ENCODE data around the gene RAB21.
"Not testable (repeated sequence)": the region's sequence is repeated elsewhere in the genome, so short reads cannot be mapped to it uniquely, and the experiment has no call there.

RAB21 gene

DNA sequence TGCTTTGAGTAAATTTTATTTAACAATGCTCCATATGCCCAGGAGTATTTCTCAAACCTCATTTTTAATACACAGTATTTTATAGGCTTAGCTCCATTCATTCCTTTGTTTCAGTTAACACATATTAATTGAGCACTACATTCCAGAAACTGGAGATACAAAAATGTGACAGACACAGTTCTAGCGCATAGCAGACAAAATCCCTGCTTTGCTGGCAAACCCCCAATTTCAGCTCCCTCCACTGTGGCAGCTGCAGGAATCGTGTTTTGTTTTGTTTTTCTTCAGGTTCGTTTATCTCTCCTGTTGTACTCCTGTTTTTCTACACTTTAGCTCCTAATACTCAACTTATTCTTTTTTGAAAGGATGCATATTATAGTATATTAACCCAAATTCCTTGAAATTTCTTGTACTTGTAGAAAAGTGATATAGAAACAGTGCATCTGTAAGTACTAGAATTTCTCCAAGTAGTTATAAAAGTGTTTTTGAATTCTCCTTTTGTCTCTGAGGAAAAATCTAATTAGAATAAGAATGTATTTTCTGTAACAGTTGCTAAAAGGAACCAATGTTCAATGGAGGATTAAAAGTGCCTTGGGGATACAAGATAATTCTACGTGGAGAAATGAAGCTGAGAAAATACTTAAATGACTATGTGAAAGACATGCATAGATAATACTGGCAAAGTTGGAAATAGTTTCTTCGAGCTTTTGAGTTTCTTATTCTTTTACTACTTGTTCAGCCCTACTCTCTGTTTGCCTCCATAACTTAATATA is 6.4 kb upstream of the RAB21 start:
- no peak overlapping the region for H3K4me3 ChIP-seq (ENCODE audit: low read length)

DNA sequence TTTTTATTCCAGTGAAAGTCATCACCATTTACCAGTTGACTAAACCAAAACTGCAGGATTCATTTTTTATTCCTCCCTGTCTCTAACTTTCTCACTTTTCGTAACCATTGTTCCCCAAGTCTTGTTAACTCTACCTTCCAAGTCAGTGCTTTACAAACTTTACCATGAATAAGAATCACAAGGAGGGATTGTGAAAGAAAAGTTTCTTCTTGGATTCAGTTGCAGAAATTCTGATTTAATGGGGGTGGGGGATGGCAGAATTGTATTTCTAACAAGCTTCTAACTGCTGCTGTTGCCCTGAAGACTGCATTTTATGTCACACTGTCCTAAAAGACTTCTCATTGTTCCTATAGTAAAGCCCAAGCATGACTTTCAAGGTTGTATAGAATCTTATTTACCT is 5.0 kb upstream of the RAB21 start:
- H3K4me3 ChIP-seq (ENCODE audit: low read length) = no peak overlapping the region
- DNase-seq (ENCODE audit: low read depth, low spot score) = no peak

More for the DNA sequence above, 6.4 kb upstream of the RAB21 start:
- DNase-seq (ENCODE audit: low read depth, low spot score) = no peak

DNA sequence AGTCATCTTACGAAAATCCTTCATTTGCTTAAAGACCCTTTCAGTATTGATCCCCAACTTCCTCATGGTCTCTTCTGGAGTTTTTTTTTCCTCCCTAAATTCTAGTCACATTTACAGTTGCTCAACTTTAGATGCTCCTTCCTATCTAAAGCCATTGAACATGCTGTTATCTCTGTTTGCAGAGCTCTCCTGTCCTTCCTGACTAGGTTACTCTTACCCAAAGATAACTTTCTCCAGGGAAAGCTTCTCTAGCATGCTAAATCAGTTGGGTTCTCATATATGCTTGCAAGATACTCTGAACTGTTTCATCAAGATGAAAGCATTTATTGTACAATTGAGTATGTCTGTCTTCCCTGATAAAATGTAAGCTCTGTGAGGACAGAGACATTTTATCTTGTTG is 1.8 kb upstream of the RAB21 start:
- no peak for DNase-seq (ENCODE audit: low read depth, low spot score)
- H3K4me3 ChIP-seq (ENCODE audit: low read length) = no peak overlapping the region

DNA sequence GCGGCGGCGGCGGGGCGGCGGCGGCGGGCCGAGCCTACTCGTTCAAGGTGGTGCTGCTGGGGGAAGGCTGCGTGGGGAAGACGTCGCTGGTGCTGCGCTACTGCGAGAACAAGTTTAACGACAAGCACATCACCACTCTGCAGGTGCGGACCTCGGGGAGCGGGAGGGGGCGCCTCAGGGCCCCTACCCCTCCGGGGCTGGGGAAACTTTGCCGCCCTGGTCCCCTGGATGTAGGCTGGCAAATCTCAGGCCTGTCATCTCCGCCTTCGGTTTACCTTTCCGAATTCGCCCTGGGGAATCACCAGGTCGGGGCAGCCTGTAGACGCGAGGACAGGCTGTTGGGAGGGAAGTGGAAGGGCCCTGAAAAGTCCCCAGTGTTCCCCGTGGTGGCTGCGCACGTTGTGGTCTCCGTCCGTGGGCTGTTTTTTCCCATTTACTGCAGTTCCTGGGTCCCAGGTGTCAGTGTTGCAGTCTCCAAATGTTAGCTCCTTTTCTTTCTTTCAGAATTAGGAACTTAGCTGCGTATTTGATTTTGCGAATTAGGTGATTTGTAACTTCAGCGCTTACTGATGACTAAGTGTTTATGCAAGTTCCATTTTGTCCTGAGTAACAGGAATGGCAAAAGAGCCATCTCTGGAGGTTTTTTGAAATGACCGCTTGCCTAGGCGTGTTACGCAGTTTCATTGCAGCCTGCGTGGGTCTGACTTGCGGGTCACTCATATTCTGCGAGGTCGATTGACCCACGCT is 656 bp downstream of the RAB21 start:
- H3K4me3 ChIP-seq (ENCODE audit: low read length) = peak overlapping the region; percentile 62
- peak; percentile 16 for DNase-seq (ENCODE audit: low read depth, low spot score)

DNA sequence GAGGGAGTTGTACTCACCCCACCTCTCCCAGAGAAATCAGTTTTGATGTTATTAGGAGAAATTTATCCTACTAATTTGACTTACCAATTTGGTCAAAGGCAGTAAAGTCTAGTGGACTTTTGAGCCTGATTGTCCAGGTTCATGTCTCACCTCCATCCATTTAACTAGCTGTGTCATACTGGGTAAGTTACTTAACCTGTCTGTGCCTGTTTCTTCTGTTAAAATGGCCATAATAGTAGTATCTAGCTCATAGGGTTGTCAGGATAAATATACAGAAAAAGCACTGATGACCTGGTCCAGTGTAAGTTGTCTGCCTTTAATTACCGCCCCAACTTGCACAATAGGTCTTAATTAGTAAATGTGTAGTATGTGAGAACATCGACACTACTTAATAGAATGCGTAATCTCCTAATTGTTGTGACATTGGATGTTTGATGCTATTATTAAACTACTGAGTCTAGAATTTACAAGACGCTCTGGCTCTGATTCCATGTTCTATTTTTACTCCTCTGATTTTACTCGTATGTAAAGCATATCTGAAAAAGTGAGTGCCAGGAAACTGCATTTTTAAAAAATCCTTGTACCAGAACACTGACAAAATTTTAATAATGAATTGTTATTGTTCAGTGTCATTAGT is 1.5 kb downstream of the RAB21 start:
- DNase-seq (ENCODE audit: low read depth, low spot score) = no peak
- H3K4me3 ChIP-seq (ENCODE audit: low read length) = peak overlapping the region; percentile 62

DNA sequence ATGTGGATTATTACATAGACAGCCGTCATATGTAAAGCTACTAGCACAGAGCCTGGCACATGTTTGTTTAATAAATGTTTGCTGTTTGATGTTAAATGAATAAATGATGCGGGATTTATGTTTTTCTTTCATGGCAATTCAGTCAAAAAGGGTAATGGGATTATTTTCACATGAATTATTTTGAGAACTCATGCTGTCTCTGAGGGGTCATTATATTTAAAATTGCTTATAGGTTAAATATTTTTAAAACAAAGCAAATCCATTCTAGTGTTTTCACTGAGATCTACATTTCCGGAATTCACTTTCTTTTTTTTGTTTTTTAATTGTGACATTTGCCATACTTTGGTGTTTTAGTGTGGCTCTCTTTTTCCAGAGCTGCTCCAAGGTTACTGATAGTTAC is 5.3 kb downstream of the RAB21 start:
- no peak overlapping the region for H3K4me3 ChIP-seq (ENCODE audit: low read length)
- DNase-seq (ENCODE audit: low read depth, low spot score) = no peak

DNA sequence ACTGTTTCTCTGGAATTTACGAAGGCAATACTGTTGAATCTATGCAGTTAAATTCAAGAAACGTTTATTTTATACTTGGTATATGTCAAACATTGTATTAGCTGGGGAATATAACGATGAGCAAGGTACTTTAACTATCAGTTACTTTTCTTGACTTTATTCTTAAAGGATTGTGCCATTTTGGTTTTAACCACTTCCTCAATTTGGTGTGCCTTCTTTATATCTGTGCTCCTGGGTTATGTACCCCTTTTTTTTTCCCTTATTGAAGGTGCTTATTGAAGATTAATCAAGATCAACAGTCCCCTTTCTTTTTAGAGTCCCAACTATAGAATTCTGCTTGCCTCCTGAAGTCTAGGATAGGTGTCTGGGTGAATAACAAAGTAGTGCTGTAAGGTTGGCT is 5.8 kb downstream of the RAB21 start:
- peak; percentile 21 for DNase-seq (ENCODE audit: low read depth, low spot score)
- H3K4me3 ChIP-seq (ENCODE audit: low read length) = no peak overlapping the region

DNA sequence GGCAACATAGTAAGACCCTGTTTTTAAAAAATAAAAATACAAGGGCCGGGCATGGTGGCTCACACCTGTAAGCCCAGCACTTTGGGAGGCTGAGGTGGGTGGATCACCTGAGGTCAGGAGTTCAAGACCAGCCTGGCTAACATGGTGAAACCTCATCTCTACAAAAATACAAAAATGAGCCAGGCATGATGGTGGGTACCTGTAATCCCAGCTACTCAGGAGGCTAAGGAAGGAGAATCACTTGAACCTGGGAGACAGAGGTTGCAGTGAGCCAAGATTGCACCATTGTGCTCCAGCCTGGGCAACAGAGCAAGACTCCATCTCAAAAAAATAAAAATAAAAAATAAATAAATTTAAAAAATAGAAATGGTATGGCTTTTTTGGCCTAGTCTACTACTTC is 6.7 kb downstream of the RAB21 start:
- not testable (repeated sequence) for DNase-seq (ENCODE audit: low read depth, low spot score)

DNA sequence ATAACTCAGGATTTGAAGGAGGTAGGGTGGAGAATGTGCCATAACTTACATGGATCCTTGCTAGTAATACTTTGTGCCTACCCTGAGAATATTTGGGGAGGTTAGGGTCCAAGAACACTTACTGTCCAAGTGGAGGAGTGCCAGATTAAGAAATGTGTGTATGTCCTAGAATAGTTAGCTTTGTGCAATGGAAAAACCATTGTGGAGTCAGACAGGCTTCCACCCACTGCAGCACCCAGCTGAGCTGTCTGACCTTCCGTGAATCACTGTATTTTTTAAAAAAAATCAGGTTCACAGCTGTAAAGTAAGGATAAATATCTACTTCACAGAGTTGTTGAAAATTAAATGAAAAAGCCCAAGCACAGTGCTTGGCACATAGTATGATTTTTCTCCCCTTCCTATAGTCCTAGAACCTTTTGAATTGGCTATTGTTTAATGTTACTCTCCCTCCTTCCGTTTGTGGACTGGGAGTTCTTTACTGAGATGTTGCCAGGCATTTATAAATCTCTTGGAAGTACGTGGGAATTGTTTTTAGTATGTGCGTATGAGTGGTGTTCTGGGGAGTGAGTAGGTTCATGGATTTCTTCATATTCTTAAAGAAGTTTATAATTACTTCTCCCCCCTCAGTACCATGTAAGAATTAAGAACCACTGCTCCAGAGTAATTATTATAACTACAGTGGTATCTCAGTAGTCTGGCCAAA is 9.2 kb downstream of the RAB21 start:
- no peak overlapping the region for H3K4me3 ChIP-seq (ENCODE audit: low read length)
- no peak for DNase-seq (ENCODE audit: low read depth, low spot score)

More for the DNA sequence above, 6.7 kb downstream of the RAB21 start:
- H3K4me3 ChIP-seq (ENCODE audit: low read length) = not testable (repeated sequence)

DNA sequence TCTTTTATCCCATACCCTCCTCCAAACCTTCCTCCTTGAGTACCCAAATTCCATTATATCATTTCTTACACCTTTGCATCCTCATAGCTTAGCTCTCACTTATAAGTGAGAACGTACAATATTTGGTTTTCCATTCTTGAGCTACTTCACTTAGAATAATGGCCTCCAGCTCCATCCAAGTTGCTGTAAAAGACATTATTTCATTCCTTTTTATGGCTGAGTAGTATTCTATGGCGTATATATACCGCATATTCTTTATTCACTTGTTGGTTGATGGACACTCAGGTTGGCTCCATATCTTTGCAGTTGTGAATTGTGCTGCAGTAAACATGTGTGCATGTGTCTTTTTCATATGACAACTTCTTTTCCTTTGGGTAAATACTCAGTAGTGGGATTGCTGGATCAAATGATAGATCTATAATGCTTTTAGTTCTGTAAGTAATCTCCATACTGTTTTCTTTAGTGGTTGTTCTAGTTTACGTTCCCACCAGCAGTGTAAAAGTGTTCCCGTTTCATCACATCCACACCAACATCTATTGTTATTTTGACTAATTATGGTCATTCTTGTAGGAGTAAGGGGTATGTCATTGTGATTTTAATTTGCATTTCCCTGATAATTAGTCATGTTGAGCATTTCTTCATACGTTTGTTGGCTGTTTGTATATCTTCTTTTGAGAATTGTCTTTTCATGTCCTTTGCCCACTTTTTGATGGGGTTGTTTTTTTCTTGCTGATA is 10.1 kb downstream of the RAB21 start:
- no peak overlapping the region for H3K4me3 ChIP-seq (ENCODE audit: low read length)
- DNase-seq (ENCODE audit: low read depth, low spot score) = no peak

DNA sequence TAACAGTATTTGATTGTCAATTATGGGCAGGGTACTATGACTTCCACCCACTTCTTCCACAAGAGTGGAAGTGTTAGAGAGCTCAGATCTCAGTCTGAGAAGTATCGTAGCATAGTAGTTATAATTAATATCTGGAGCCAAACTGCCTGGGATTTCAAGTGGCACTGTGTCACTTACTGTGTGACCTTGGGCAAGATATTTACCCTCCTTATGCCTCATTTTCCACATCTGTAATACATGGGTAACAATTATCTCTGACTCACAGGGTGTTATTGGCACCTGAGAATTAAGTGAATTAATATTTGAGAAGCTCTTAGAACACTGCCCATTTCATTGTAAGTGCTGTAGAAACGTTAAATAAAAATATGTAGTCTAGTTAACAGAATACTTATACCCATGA is 11.5 kb downstream of the RAB21 start:
- no peak overlapping the region for H3K4me3 ChIP-seq (ENCODE audit: low read length)
- DNase-seq (ENCODE audit: low read depth, low spot score) = no peak

DNA sequence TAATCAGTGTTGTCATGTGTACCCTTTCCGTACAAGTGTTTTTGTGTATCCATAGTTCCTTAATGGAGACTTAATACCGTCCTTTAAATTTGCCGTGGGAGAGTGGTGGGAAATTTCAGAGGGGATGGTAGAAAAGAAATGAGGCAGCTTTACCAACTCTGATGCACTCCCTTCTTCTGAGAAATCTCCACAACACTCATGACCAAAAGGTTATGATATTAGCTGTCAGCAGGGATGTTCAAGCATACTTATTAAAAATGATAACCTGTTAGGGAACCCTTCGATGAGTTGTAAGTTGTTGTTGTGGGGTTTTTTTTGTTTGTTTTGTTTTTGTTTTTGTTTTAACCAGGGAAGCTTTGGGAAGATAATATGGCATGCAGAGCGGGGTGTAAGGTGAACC is 12.5 kb downstream of the RAB21 start:
- no peak for DNase-seq (ENCODE audit: low read depth, low spot score)

DNA sequence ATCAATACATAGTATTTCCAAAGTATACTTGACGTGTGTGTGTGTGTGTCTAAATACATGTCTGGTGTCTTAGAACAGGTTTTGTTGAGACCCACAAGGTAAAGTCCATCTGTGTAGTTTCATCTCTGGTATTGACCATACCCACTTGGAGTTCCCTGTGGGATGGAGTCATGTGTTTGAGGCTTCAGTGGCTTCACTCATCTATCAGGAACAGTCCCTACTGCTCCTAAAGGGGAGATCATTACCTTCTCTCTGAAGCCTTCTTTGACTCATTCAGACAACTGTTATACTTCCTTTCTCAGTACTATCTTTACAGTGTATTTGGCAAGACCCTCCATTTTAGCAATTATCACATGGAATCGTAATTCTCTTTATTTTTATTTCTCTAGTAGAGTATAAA is 14.2 kb downstream of the RAB21 start:
- no peak for DNase-seq (ENCODE audit: low read depth, low spot score)
- no peak overlapping the region for H3K4me3 ChIP-seq (ENCODE audit: low read length)

More for the DNA sequence above, 12.5 kb downstream of the RAB21 start:
- no peak overlapping the region for H3K4me3 ChIP-seq (ENCODE audit: low read length)

DNA sequence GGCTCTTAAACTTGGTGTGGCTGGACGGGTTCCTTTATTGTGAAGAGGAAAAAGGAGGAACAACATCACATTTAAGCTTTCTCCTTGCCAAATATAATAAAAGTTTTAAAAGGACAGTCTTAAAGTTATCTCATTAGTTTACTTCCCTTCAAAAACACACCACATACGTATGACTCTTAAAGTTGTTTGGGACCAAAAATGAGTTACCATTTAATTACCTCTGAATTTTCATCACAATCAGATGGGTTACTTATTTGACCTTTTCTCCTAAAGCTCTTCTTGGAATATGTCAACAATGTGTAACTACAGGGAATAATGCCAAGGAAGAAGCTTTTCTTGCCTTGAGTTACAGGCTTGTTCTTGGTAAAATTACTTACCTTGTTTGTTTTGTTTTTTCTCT is 16.4 kb downstream of the RAB21 start:
- no peak for DNase-seq (ENCODE audit: low read depth, low spot score)
- H3K4me3 ChIP-seq (ENCODE audit: low read length) = no peak overlapping the region

DNA sequence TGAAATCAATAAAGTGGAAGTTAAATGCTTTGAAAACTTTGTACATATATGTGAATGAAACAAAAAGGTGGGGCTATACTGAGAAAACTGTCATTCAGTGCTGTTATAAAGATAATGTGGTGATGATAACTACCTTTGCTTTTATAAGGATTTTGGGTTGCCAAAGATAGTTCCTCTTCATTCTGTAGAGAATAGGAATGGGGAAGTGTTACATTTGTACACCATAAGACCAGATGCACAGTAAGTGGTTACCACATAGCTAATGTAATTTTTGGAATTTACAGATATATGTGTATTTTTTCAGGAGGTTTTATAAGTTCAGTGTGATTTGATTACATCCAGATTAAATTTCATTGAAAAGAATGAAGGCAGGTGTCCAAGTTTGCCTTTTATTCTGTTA is 18.1 kb downstream of the RAB21 start:
- no peak for DNase-seq (ENCODE audit: low read depth, low spot score)
- no peak overlapping the region for H3K4me3 ChIP-seq (ENCODE audit: low read length)

DNA sequence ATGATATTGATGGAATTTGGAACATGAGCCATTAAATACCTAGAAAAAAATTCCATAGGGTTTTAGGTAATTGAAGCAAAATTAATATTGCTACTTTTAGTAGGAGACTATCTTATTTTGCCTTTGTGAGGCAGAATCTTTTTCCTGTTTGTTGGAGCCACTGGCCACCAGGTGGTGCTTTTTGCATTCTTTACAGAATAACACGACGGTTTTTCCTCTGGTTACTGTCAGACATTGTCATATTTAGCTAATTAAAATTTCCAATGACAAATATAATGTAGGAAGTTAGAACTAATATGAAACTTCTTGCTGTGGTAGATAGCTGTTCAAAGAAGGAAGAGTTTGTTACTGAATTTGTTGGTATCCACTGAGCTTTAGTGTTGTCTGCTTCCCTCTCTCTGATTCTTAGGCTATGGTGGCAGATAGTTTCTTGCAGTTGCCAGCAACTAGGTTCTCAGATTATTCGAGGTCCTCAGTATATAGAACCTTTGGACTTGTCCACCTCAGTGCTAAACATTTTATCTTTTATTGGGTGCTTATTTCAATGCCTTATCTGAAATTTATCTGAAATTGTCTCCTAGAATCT is 25.7 kb downstream of the RAB21 start:
- DNase-seq (ENCODE audit: low read depth, low spot score) = peak; percentile 27
- H3K4me3 ChIP-seq (ENCODE audit: low read length) = no peak overlapping the region

DNA sequence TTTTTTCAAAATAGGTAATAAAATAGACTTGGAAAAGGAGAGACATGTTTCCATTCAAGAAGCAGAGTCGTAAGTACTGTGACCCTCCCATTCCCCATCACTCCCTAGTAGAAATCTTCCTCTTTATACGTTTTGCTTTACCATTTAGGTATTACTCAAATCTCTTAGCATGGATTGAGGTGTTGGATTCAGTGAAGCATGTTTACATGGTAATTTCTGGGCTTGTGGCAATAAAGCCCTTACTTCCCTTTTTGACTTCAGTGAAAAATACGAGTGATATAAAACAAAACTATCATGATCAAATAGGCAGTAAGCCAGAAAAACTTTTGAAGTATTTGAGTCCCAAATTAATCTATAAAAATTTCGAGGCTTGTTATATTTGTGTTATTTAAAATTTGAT is 27.4 kb downstream of the RAB21 start:
- DNase-seq (ENCODE audit: low read depth, low spot score) = no peak
- H3K4me3 ChIP-seq (ENCODE audit: low read length) = no peak overlapping the region

DNA sequence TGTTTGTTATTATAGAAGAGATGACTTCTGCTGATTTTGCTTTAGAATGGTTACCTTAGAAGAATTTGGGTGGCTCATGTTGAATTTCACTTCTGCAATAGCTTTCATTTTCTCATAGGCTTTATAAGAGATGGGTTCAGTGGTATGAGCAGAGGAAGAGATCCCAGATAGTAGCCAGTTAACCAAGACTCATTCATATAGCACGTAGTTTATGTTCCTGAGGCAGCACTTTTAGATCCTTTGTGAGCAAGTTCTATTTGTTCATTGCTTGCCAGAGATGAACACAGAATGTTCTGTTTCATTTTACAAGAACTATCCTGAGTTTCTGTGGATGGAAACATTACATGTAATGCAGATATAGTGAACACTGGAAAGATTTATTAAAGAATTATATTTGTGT is 32.2 kb downstream of the RAB21 start:
- no peak for DNase-seq (ENCODE audit: low read depth, low spot score)
- H3K4me3 ChIP-seq (ENCODE audit: low read length) = no peak overlapping the region

DNA sequence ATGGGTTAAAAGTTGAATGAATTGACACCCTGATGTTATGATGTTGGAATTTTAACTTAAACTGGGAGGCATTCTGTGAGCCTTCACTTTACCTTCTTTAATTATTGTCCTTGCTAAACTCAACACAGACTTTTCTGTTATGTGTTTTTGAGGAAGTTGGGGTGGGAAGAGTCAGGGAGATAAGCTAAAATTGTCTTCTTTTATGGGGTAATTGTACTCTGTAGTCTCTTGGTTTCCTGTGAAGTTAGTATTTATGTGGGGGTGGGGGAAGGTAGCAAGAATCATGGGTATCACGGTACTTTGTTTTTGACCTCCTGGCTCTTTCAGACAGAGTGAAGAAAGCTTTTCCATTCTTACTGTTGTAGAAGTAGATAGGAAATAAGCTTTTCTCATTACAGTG is 32.9 kb downstream of the RAB21 start:
- no peak for DNase-seq (ENCODE audit: low read depth, low spot score)

More for the DNA sequence above, 32.9 kb downstream of the RAB21 start:
- no peak overlapping the region for H3K4me3 ChIP-seq (ENCODE audit: low read length)
